ENCODE measurements around the gene USP22. TPM values are rescaled to one million over a fixed set of nuclear protein-coding genes. Genes with fewer than 3 reads are reported as not detected.
A peak's percentile ranks its signal among the peaks of the same experiment; 100 is the strongest.

The USP22 gene
- total and polyA plus RNA-seq, 2 of the 8 experiments (the other 6 are each of a cell fraction or from before 2014, with no cell fraction given): 221 to 316 TPM

GRCh38 chr17:20994779-20995149 is 48.0 kb downstream of the USP22 start:
- Histone ChIP-seq H3K27ac (ENCODE audit: low read depth, low read length) (no peak overlapping the region), H4K20me1 (replicated peaks in 1 of 2; ENCODE audit: control insufficient read depth in 1 of 2, insufficient read depth in 2 of 2, low read length in 2 of 2) (peaks cover 5 to 6% of the 10 kb centered on the region in 2 experiments), H2BK20ac (ENCODE audit: low read length) (no peak overlapping the region), H3K56ac (replicated peaks; ENCODE audit: insufficient read length, low read depth, low read length) (no peak overlapping the region), H2BK5ac (ENCODE audit: low read depth, low read length) (no peak overlapping the region), H3K14ac (ENCODE audit: insufficient read length) (no peak overlapping the region), H4K91ac (replicated peaks; ENCODE audit: insufficient read length, low read length) (no peak overlapping the region), H3K27me3 (replicated peaks in 1 of 4; ENCODE audit: control insufficient read depth in 3 of 4, extremely low read depth in 1 of 4, insufficient read depth in 3 of 4, low read length in 3 of 4) (no peaks in the 10 kb centered on the region), H3K36me3 (ENCODE audit: control insufficient read depth in 2 of 4, insufficient read depth in 4 of 4, low read length in 3 of 4) (peaks cover 0 to 2% (median 0%) of the 10 kb centered on the region in 4 experiments; a peak in 2 of 8 replicates), H3K79me1 (ENCODE audit: low read depth, low read length) (no peaks in the 10 kb centered on the region), H3K18ac (ENCODE audit: extremely low read depth, low read length) (no peak overlapping the region), H3K4me2 (ENCODE audit: insufficient read depth in 1 of 2, low read depth in 2 of 2, low read length in 2 of 2) (no peak overlapping the region), H3K79me2 (ENCODE audit: control insufficient read depth in 1 of 2, insufficient read depth in 2 of 2, low read length in 2 of 2) (no peaks in the 10 kb centered on the region), H2BK15ac (ENCODE audit: low read length) (no peak overlapping the region), H3K23ac (ENCODE audit: insufficient read length) (no peak overlapping the region), H3K9me3 (ENCODE audit: insufficient read depth in 2 of 2, low read depth in 1 of 2, low read length in 1 of 2) (peaks cover 0 to 5% of the 10 kb centered on the region in 2 experiments; a peak in 1 of 4 replicates), H2BK12ac (ENCODE audit: low read depth, low read length) (0 out of 2 replicates have a peak overlapping the region, but pooled peaks have one; percentile 17), H3K4ac (replicated peaks; ENCODE audit: insufficient read length, low read depth, low read length) (no peak overlapping the region), H4K8ac (ENCODE audit: extremely low read depth, insufficient read depth, low read length) (no peak overlapping the region; the same call in 1 of the 2 replicates), H2AFZ (ENCODE audit: low read length) (no peak overlapping the region), H4K5ac (ENCODE audit: insufficient read length, low read depth, low read length) (no peak overlapping the region), H2BK120ac (replicated peaks; ENCODE audit: low read depth, low read length) (no peak overlapping the region), H2AK5ac (ENCODE audit: low read depth, low read length) (0 out of 2 replicates have a peak overlapping the region, but pooled peaks have one; percentile 82), H3K9ac (replicated peaks in 1 of 4; ENCODE audit: extremely low read depth in 1 of 4, low read depth in 3 of 4, low read length in 3 of 4) (no peak overlapping the region), H3K4me3 (ENCODE audit: extremely low read depth in 1 of 4, insufficient read depth in 2 of 4, low read depth in 3 of 4, low read length in 4 of 4) (no peak overlapping the region), H3K23me2 (ENCODE audit: low read depth, low read length) (no peaks in the 10 kb centered on the region), H3K4me1 (replicated peaks in 1 of 4; ENCODE audit: control insufficient read depth in 3 of 4, insufficient read depth in 4 of 4, low read length in 3 of 4) (peaks cover 0 to 5% (median 3%) of the 10 kb centered on the region in 4 experiments; a peak in 4 of 7 replicates)
- DNase-seq (ENCODE audit: low read depth in 1 of 2, low spot score in 2 of 2) (no peak), FAIRE-seq (no peak)
- WGBS, 2 experiments (ENCODE audit: extremely low coverage in 1 of 2, insufficient coverage in 1 of 2, insufficient read length in 1 of 2, insufficient replicate concordance in 2 of 2, low coverage in 1 of 2, low lambda C conversion rate in 2 of 2, missing lambda C conversion rate in 1 of 2): 98% methylated on average over 6 of the region's 6 CpGs; no CpG with 5 or more reads in 1 of the 2 experiments
- TF ChIP-seq GABPA (IDR thresholded peaks at IDR 0.05; ENCODE audit: borderline replicate concordance, insufficient read depth, low read length): no peak
- no peak for TF ChIP-seq YY1 (IDR thresholded peaks at IDR 0.05; ENCODE audit: low read depth, low read length)
- TF ChIP-seq USF2 (IDR thresholded peaks at IDR 0.05; ENCODE audit: low read length): no peak
- TF ChIP-seq ATF2 (IDR thresholded peaks at IDR 0.05; ENCODE audit: low read length): no peak
- TF ChIP-seq FOSL1 (IDR thresholded peaks at IDR 0.05; ENCODE audit: insufficient read depth, low read depth, low read length): no peak
- TF ChIP-seq NRF1 (IDR thresholded peaks at IDR 0.05; ENCODE audit: low read depth, low read length): no peak
- no peak for TF ChIP-seq E2F6 (IDR thresholded peaks at IDR 0.05)
- no peak for TF ChIP-seq TBP (IDR thresholded peaks at IDR 0.05; ENCODE audit: low read depth, low read length)
- no peak for TF ChIP-seq BRCA1 (IDR thresholded peaks at IDR 0.05; ENCODE audit: low read depth, low read length)
- CTCF ChIA-PET (ENCODE audit: partially characterized antibody): interaction anchor here (1.5 to 3.1 kb wide), 2 partner anchors 10 to 50 kb away, joined by 4 to 21 read pairs; no protein-coding TSS in a partner anchor
- POLR2A ChIA-PET (ENCODE audit: partially characterized antibody): interaction anchor here (1.1 kb wide), 1 partner anchor 51 kb away, joined by 3 read pairs; no protein-coding TSS in a partner anchor

Data from H1 (cell line).